Keratinocyte (primary cell): ENCODE measurements around the gene ARL4D.

Source experiments
- CTCF ChIP-seq, 3 experiments: IDR thresholded peaks in 1 of 3; conservative IDR thresholded peaks in 1 of 3; optimal IDR thresholded peaks in 1 of 3; 2 replicates in 2 of 3; 3 replicates in 1 of 3; pipeline versions ENCODE3 to v1.5.1; 2011; ENCODE audit warnings: low read length in 3 of 3, mild to moderate bottlenecking in 3 of 3, moderate library complexity in 2 of 3, control low read depth in 1 of 3, inconsistent platforms in 1 of 3; ENCODE audit not compliant: insufficient read depth in 2 of 3; ENCODE audit errors: extremely low read depth in 1 of 3
- EZH2 ChIP-seq: IDR thresholded peaks from one replicate; pipeline ENCODE4 v1.6.1; 2012; ENCODE audit warnings: inconsistent platforms, mild to moderate bottlenecking, low read length, moderate library complexity

DNA sequence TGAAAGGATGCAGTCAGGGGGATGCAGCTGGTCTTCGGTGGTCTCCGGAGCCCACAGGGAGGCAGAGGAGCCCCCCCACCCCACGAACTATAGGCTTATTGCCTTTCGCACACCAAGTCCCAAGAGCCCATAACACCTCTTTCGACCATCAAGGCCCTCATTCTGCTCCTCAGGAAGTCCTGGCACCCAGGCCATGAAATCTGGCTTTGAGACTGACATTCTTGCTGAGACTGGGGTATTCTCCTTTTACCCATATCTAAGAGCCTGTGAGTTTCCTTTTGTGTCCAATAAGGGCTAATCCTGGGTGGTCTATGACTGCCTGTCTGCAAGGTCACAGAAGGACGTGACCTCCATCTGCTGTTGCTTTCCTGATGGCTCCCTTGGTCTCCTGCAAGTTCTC is 6.4 kb upstream of the ARL4D start:
- TF ChIP-seq CTCF (optimal IDR thresholded peaks at IDR 0.05 in 1 of 3, IDR thresholded peaks at IDR 0.05 in 1 of 3, conservative IDR thresholded peaks at IDR 0.05 in 1 of 3; ENCODE audit: extremely low read depth in 1 of 3, insufficient read depth in 2 of 3, low read length in 3 of 3) = no peak
- no peak for TF ChIP-seq EZH2
